GM21367 (cell line): ENCODE measurements around the gene TNFSF13B.

Experiments used
- ATAC-seq: cut with Tn5 transposase; IDR thresholded peaks from one replicate; pipeline ENCODE4 v1.9.1; 2021; ENCODE audit not compliant: unreplicated experiment

TNFSF13B gene

DNA sequence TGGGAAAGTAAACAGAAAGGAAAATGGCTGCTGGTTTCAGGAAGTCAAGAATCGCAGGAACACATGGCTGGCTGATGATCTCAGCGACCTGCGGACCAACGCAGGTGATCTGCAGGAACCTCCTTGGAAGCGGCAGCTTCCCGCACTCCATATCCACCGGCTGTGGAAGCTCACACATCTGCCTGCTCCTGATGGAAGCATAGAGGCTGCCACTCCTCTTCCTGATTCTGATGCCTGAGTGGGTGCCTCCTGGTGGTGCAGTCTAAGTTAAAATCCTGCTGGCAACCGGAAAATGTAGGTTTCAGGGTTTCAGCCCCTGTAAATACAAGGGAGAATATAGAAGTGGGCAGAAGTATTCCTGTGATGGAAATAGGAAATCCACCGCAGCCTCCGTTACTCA lies 75.5 kb downstream of the TNFSF13B start:
- ATAC-seq, result no peak

DNA sequence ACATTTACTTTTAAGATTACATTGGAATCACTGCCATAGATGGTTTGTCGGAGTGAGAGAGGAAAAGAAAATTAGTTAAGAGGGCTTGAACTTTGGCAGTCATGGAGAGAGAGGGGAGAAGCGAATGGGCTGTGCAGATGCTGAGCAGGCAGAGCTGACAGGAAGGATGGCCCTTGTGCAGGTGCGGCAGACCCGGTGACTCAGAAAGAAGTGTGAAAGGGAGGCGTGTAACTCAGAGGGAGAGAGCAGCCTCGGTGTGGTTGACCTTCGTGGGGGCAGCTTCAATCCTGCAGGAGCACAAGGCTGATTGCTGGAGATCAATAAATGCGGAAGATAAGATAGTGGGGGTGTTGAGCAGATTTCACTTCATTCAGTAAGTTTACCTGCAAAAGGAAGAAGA lies 76.9 kb downstream of the TNFSF13B start:
- ATAC-seq, result no peak

DNA sequence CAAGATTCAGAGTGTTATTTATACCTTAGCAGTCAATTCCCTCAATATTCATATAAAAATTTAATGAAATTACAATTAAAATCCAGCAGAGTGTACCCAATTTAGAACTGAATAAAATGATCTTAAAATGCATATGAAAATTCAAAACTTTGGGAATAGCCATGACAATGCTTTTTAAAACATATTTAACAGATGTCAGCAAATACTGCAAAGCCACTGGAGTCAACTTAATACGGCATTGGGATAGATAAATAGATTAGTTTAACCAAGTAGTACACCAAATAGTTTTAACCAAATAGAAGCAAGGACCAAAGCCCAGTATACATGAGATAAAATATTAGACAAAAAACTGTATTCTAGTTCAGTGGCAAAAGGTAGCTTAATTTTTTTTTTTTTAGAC lies 79.8 kb downstream of the TNFSF13B start:
- ATAC-seq, result no peak

DNA sequence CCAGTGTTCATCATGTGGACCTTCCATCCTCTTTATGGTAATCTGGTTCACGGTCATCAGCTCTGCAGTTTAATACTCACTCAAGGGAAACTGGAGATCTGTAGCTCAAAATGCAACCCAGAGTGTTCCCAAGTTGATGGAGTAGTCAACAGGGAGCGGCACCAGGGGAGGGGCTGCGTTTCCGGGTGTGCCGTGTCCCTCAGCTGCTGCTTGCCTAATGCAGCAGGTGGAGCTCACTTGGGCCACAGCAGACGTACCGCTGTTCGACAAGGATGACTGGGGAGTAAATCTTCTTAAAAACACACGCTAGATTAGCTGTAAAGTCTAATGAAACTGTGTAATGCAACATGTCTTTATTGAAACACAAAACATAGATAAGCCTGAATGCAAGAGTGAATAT lies 81.1 kb downstream of the TNFSF13B start:
- no peak for ATAC-seq

DNA sequence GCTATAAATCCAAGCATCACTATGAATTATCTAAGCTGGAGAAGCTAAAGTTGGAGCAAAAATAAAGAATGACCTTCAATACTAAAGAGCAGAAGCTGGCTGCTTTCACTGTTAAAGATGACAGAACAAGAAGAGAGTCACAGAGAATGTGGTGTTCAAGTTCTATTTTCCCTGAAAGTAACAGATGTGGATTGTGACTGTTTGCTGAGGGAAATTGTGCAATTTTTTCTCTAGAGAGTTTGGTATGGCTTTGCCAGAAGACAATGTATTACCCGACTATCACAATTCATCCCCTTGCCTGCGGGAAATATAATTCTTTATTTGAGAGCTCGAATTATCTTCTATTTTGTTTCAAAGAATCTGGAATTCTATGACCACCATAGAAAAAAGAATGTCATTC lies 83.1 kb downstream of the TNFSF13B start:
- no peak for ATAC-seq

DNA sequence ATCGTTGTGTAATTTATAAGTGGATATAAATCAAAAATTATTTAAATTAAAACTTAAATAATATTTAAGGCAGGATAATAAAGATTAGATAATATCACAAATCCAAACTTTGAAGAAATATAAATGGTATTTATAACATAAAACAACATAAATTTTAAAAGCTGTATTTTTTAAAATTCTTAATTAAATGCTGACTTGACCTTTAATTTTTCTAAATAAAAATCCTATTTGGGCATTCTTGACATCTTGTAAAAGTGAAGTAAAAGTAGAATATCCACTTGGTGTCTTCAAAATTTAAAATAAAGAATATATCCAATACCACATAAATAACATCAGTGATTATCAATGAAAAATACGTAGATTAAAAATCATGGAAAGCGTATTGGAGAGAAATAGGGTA lies 87.7 kb downstream of the TNFSF13B start:
- ATAC-seq, result no peak
